ENCODE results near the gene SNTA1. TPM values are rescaled to one million over a fixed set of nuclear protein-coding genes. Genes with fewer than 3 reads are reported as not detected.

The SNTA1 gene
- polyA plus RNA-seq, 1 experiment: 6.5 TPM

DNA sequence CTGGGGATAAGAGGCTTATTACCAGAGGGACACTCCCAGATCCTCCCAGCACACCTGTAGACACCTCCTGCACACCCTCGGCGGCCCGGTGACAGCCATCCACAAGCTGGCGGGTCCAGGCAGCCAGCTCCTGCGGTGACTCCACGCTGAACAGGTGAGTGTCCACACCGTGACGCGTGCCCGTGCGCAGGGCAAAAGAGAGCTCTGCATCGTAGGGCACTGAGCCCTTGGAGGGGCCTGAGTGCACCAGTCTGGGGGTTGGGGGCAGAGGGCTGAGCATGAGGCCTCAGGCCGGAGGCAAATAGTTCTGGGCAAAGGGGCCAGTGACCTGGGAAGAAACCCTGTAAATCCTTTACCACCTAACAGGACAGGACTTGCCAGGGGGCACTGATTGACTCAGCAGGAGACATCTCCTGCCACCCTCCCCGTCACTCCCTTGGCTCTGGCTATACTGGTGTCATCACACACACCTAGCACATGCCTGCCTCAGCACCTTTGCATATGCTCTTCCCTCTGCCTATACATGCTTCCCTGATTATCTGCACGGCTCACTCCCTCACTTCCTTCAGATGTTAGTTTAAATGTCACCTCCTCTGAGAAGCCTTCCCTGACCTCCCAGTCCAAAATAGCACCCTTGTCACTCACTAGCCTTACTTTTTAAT, 33.4 kb downstream of the SNTA1 start:
- H3K27ac ChIP-seq (ENCODE audit: low read depth, low read length): no peak overlapping the region
- no peak for DNase-seq (ENCODE audit: low read depth, low spot score)
- ChIA-PET POLR2A (no interaction called here), CTCF (no interaction called here)
- H3K9me3 ChIP-seq (ENCODE audit: control insufficient read depth, insufficient read depth, low read length): peaks cover 13% of the 10 kb centered on the region
- no peak overlapping the region for H3K4me3 ChIP-seq (ENCODE audit: low read depth, low read length)
- TF ChIP-seq, protein P1, sequence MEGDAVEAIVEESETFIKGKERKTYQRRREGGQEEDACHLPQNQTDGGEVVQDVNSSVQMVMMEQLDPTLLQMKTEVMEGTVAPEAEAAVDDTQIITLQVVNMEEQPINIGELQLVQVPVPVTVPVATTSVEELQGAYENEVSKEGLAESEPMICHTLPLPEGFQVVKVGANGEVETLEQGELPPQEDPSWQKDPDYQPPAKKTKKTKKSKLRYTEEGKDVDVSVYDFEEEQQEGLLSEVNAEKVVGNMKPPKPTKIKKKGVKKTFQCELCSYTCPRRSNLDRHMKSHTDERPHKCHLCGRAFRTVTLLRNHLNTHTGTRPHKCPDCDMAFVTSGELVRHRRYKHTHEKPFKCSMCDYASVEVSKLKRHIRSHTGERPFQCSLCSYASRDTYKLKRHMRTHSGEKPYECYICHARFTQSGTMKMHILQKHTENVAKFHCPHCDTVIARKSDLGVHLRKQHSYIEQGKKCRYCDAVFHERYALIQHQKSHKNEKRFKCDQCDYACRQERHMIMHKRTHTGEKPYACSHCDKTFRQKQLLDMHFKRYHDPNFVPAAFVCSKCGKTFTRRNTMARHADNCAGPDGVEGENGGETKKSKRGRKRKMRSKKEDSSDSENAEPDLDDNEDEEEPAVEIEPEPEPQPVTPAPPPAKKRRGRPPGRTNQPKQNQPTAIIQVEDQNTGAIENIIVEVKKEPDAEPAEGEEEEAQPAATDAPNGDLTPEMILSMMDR (IDR thresholded peaks at IDR 0.05; ENCODE audit: low read depth, low read length): no peak
- H3K27me3 ChIP-seq (ENCODE audit: control insufficient read depth, insufficient read depth, low read length): no peaks in the 10 kb centered on the region

DNA sequence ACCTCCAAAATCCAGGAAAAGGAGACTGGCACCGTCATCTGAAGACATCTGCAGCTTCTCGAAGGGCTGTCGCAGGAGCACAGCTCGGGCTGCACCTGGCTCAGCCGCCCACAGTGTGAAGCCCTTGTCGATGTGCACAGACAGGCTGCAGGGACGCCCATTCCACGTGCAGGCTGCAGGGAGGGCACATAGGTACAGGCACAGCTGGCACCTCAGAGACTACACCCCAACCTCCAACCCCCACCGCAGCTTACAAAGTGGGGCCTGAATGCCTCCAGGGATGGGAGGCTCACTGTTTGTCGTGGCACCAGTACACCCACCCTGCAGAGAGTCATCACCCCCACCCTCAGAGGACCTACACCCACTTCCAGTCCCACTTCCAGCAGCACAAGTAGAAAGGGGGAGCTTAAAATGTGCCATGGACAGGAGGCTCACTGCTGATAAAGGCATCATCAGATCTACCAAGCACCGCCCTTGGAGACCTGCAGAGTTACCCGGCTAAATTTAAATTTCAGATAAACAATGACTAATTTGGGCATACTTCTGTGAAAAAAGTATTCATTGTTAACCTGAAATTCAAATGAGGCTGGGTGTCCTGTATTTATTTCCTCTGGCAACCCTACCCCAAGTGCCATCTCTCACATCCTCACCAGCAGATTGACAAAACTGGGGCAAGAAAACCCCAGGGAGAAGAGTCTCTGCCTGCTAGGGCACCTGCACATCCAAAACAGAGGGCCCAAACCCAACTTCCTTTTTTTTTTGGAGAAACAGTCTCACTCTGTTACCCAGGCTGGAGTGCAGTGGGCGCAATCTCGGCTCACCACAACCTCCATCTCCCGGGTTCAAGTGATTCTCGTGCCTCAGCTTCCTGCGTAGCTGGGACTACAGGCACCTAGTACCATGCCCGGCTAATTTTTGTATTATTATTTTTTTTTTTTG, 34.6 kb downstream of the SNTA1 start:
- ChIA-PET POLR2A (no interaction called here), CTCF (interaction anchor here (0.8 kb wide), 1 partner anchor 1748 kb away, joined by 7 read pairs; no protein-coding TSS in a partner anchor)
- Histone ChIP-seq H3K9me3 (ENCODE audit: control insufficient read depth, insufficient read depth, low read length) (peaks cover 13% of the 10 kb centered on the region), H3K27ac (ENCODE audit: low read depth, low read length) (no peak overlapping the region), H3K4me3 (ENCODE audit: low read depth, low read length) (no peak overlapping the region), H3K27me3 (ENCODE audit: control insufficient read depth, insufficient read depth, low read length) (no peaks in the 10 kb centered on the region)
- TF ChIP-seq, protein P1 (IDR thresholded peaks at IDR 0.05; ENCODE audit: low read depth, low read length): no peak
- no peak for DNase-seq (ENCODE audit: low read depth, low spot score)

DNA sequence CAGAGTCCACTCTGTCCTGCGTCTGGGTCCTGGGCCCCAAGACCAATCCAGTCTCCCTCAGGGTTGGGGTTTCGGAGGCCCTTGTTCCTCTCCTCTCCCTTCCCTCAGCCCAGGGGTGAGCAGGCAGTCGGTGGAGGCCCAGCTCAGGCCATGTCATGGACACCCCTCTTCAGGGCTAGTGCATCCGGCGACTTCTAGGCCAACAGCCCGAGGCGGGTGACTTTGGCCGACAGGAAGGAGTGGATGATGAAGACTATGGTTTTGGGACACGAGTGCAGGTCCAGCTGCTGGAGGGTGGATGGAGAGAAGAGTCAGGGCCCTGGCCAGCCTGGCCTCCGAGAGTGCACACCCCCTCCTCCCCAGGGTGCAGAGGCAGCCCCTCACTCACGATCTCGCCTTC, 35.2 kb downstream of the SNTA1 start:
- no peak overlapping the region for H3K27ac ChIP-seq (ENCODE audit: low read depth, low read length)
- DNase-seq (ENCODE audit: low read depth, low spot score): no peak
- ChIA-PET POLR2A (no interaction called here), CTCF (interaction anchor here (0.8 kb wide), 1 partner anchor 1747 kb away, joined by 7 read pairs; no protein-coding TSS in a partner anchor)
- H3K4me3 ChIP-seq (ENCODE audit: low read depth, low read length): no peak overlapping the region
- H3K9me3 ChIP-seq (ENCODE audit: control insufficient read depth, insufficient read depth, low read length): peaks cover 13% of the 10 kb centered on the region
- TF ChIP-seq, protein P1 (IDR thresholded peaks at IDR 0.05; ENCODE audit: low read depth, low read length): no peak
- no peaks in the 10 kb centered on the region for H3K27me3 ChIP-seq (ENCODE audit: control insufficient read depth, insufficient read depth, low read length)

DNA sequence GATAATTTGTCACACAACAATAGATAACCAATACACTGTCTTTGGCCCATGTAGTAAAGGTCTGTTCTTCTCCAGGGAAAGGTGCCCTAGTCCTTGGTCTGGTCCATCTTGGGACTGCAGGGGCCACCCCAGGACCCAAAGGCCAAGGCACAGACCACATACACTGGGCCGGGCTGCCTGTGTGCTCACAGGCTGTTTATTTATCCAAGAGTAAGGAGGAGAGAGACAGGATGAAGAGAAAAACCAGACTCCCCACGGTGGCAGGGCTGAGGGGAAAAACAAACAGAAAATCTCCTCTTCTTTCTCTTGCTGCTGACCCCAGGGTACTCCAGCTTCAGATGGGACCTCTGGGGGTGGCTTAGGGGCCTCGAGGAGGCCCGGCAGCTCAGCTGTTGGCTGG, 35.8 kb downstream of the SNTA1 start:
- no peak for DNase-seq (ENCODE audit: low read depth, low spot score)
- Histone ChIP-seq H3K4me3 (ENCODE audit: low read depth, low read length) (no peak overlapping the region), H3K9me3 (ENCODE audit: control insufficient read depth, insufficient read depth, low read length) (peaks cover 13% of the 10 kb centered on the region), H3K27me3 (ENCODE audit: control insufficient read depth, insufficient read depth, low read length) (no peaks in the 10 kb centered on the region), H3K27ac (ENCODE audit: low read depth, low read length) (peak overlapping the region; percentile 21)
- ChIA-PET POLR2A (no interaction called here), CTCF (no interaction called here)
- TF ChIP-seq, protein P1 (IDR thresholded peaks at IDR 0.05; ENCODE audit: low read depth, low read length): no peak

DNA sequence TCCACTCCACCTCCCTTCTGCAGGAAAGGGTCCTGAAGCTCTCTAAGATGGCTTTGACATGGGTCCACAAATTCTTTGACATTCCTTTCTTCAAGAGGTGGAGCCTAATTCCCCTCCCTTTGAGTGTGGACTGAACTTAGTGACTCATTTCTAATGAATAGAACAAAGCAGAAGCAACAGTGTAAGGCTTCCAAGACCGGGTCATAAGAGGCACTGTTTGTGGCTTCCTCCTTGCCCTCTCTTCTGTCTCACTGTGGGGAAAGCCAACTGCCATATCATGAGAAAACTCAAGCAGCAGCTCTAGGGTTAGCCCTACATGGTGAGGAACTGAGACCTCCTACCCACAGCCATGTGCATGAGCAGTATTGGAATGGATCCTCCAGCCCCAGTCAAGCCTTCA, 36.3 kb downstream of the SNTA1 start:
- ChIA-PET POLR2A (no interaction called here), CTCF (no interaction called here)
- H3K27ac ChIP-seq (ENCODE audit: low read depth, low read length): no peak overlapping the region
- H3K4me3 ChIP-seq (ENCODE audit: low read depth, low read length): no peak overlapping the region
- TF ChIP-seq, protein P1 (IDR thresholded peaks at IDR 0.05; ENCODE audit: low read depth, low read length): no peak
- H3K9me3 ChIP-seq (ENCODE audit: control insufficient read depth, insufficient read depth, low read length): peaks cover 13% of the 10 kb centered on the region
- no peak for DNase-seq (ENCODE audit: low read depth, low spot score)
- no peaks in the 10 kb centered on the region for H3K27me3 ChIP-seq (ENCODE audit: control insufficient read depth, insufficient read depth, low read length)

Measured in AG04450 (cell line).